ENCODE results near the gene POLR1G. TPM values are rescaled to one million over a fixed set of nuclear protein-coding genes. Genes with fewer than 3 reads are reported as not detected.

Gene POLR1G
- total and polyA plus RNA-seq, 9 of the 15 experiments (the other 6 are each of a cell fraction or from before 2014, with no cell fraction given) = 3.0 to 50.1 (median 27.4) TPM

- TF ChIP-seq ZNF121 (CRISPR knock-in tag; conservative IDR thresholded peaks at IDR 0.05) = no peak
- no peak; the same call in 1 of the 2 replicates for TF ChIP-seq MEF2D (tag; conservative IDR thresholded peaks at IDR 0.05; ENCODE audit: low read depth)
- no peak for TF ChIP-seq NFATC3 (IDR thresholded peaks at IDR 0.05)
- TF ChIP-seq LARP7 (IDR thresholded peaks at IDR 0.05) = peak; percentile 23; the same call in 1 of the 2 replicates
- no peak for TF ChIP-seq NFIC (IDR thresholded peaks at IDR 0.05)
- TF ChIP-seq TOE1 (IDR thresholded peaks at IDR 0.05; ENCODE audit: borderline replicate concordance) = peak; percentile 81
- TF ChIP-seq TOE1 (CRISPR knock-in tag; IDR thresholded peaks at IDR 0.05; ENCODE audit: borderline replicate concordance, low read depth) = no peak
- no peak for TF ChIP-seq SMAD3 (CRISPR knock-in tag; conservative IDR thresholded peaks at IDR 0.05)
- TF ChIP-seq DIDO1 (tag; IDR thresholded peaks at IDR 0.05; ENCODE audit: low read depth) = no peak
- TF ChIP-seq RBM25 (IDR thresholded peaks at IDR 0.05; ENCODE audit: low read depth, low read length, severe bottlenecking) = peak; percentile 62
- TF ChIP-seq MEF2A (IDR thresholded peaks at IDR 0.05; ENCODE audit: control insufficient read depth, low read depth, low read length) = no peak
- no peak for TF ChIP-seq ZNF76 (CRISPR knock-in tag; IDR thresholded peaks at IDR 0.05; ENCODE audit: borderline replicate concordance)
- TF ChIP-seq, protein P1, sequence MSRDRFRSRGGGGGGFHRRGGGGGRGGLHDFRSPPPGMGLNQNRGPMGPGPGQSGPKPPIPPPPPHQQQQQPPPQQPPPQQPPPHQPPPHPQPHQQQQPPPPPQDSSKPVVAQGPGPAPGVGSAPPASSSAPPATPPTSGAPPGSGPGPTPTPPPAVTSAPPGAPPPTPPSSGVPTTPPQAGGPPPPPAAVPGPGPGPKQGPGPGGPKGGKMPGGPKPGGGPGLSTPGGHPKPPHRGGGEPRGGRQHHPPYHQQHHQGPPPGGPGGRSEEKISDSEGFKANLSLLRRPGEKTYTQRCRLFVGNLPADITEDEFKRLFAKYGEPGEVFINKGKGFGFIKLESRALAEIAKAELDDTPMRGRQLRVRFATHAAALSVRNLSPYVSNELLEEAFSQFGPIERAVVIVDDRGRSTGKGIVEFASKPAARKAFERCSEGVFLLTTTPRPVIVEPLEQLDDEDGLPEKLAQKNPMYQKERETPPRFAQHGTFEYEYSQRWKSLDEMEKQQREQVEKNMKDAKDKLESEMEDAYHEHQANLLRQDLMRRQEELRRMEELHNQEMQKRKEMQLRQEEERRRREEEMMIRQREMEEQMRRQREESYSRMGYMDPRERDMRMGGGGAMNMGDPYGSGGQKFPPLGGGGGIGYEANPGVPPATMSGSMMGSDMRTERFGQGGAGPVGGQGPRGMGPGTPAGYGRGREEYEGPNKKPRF (IDR thresholded peaks at IDR 0.05; ENCODE audit: low read depth, low read length) = no peak
- peak; percentile 68 for TF ChIP-seq NFE2 (IDR thresholded peaks at IDR 0.05; ENCODE audit: low read depth)
- no peak for TF ChIP-seq IRF1 (CRISPR knock-in tag; IDR thresholded peaks at IDR 0.05; ENCODE audit: borderline replicate concordance)
- TF ChIP-seq, protein P2, sequence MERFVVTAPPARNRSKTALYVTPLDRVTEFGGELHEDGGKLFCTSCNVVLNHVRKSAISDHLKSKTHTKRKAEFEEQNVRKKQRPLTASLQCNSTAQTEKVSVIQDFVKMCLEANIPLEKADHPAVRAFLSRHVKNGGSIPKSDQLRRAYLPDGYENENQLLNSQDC (CRISPR knock-in tag; IDR thresholded peaks at IDR 0.05) = no peak
- no peak for TF ChIP-seq TCF7L2 (IDR thresholded peaks at IDR 0.05; ENCODE audit: low read depth, low read length)
- peak; percentile 62 for TF ChIP-seq C11orf30 (IDR thresholded peaks at IDR 0.05; ENCODE audit: low read depth)
- TF ChIP-seq, protein P3, sequence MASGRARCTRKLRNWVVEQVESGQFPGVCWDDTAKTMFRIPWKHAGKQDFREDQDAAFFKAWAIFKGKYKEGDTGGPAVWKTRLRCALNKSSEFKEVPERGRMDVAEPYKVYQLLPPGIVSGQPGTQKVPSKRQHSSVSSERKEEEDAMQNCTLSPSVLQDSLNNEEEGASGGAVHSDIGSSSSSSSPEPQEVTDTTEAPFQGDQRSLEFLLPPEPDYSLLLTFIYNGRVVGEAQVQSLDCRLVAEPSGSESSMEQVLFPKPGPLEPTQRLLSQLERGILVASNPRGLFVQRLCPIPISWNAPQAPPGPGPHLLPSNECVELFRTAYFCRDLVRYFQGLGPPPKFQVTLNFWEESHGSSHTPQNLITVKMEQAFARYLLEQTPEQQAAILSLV (tag; IDR thresholded peaks at IDR 0.05) = no peak; the same call in 1 of the 2 replicates
- TF ChIP-seq RFX7 (CRISPR knock-in tag; IDR thresholded peaks at IDR 0.05) = no peak
- TF ChIP-seq CHCHD3 (CRISPR knock-in tag; IDR thresholded peaks at IDR 0.05) = no peak
- TF ChIP-seq RAD21 (CRISPR knock-in tag; conservative IDR thresholded peaks at IDR 0.05 in 1 of 2, IDR thresholded peaks at IDR 0.05 in 1 of 2) = no peak
- TF ChIP-seq RBM15 (IDR thresholded peaks at IDR 0.05; ENCODE audit: insufficient read depth, low read length) = no peak
- peak; percentile 86 for TF ChIP-seq POLR2A (conservative IDR thresholded peaks at IDR 0.05)
Measured at GRCh38 chr19:45424191-45425058, 18.0 kb downstream of the POLR1G start (continued).

All from K562 (cell line).